Liver (tissue), 9 donors: ENCODE measurements around the gene AHR. TPM values are rescaled to one million over a fixed set of nuclear protein-coding genes. Genes with fewer than 3 reads are reported as not detected.

Experiments used
- DNase-seq: peaks from one replicate; pipeline ENCODE4 v3.0.0-alpha.2; 2017; ENCODE audit warnings: low spot score
- H3K27ac ChIP-seq, 2 donors: one replicate each; pipeline ENCODE4 v1.7.0; 2013; ENCODE audit warnings: inconsistent platforms in 2 of 2, low read length in 2 of 2, control low read depth in 1 of 2, low read depth in 1 of 2, mild to moderate bottlenecking in 1 of 2
- H3K27me3 ChIP-seq, 4 donors: one replicate each; pipeline versions ENCODE4 v1.6.1 to v1.7.0; 2013; ENCODE audit warnings: low read length in 3 of 4, inconsistent platforms in 1 of 4, mild to moderate bottlenecking in 1 of 4, moderate library complexity in 1 of 4; ENCODE audit not compliant: control insufficient read depth in 4 of 4, insufficient read depth in 4 of 4
- H3K36me3 ChIP-seq, 4 donors: one replicate each; pipeline versions ENCODE4 v1.6.1 to v1.7.0; 2013; ENCODE audit warnings: low read length in 3 of 4, mild to moderate bottlenecking in 3 of 4, low read depth in 1 of 4, moderate library complexity in 1 of 4; ENCODE audit not compliant: control insufficient read depth in 4 of 4, insufficient read depth in 3 of 4
- H3K4me1 ChIP-seq, 4 donors: one replicate each; pipeline versions ENCODE4 v1.6.1 to v1.7.0; 2013; ENCODE audit warnings: low read length in 3 of 4, mild to moderate bottlenecking in 3 of 4, moderate library complexity in 1 of 4; ENCODE audit not compliant: control insufficient read depth in 4 of 4, insufficient read depth in 4 of 4
- H3K4me3 ChIP-seq, 3 donors: one replicate each; pipeline versions ENCODE4 v1.6.1 to v1.7.0; 2013; ENCODE audit warnings: low read length in 3 of 3, control low read depth in 1 of 3, low read depth in 1 of 3, mild to moderate bottlenecking in 1 of 3
- H3K9ac ChIP-seq, 2 donors: one replicate each; pipeline ENCODE4 v1.7.0; 2013; ENCODE audit warnings: low read length in 2 of 2, mild to moderate bottlenecking in 2 of 2, moderate library complexity in 2 of 2, control low read depth in 1 of 2, low read depth in 1 of 2
- H3K9me3 ChIP-seq, 4 donors: one replicate each; pipeline versions ENCODE4 v1.6.1 to v1.7.0; 2013; ENCODE audit warnings: low read length in 3 of 4; ENCODE audit not compliant: control insufficient read depth in 4 of 4
- EGR1 ChIP-seq, 2 donors: IDR thresholded peaks; 2 replicates each; pipeline ENCODE4 v1.6.1; 2016 to 2018; ENCODE audit warnings: antibody characterized with exemption in 2 of 2, low read depth in 2 of 2
- FOXA1 ChIP-seq: IDR thresholded peaks from 2 replicates; pipeline ENCODE4 v1.6.1; 2016; ENCODE audit warnings: antibody characterized with exemption
- FOXA2 ChIP-seq: IDR thresholded peaks from 2 replicates; pipeline ENCODE4 v1.6.1; 2016; ENCODE audit warnings: antibody characterized with exemption
- GABPA ChIP-seq, 2 donors: IDR thresholded peaks in 1 of 2; conservative IDR thresholded peaks in 1 of 2; 2 replicates each; pipeline ENCODE4 v1.6.1; 2016; ENCODE audit warnings: antibody characterized with exemption in 2 of 2, mild to moderate bottlenecking in 1 of 2, moderate library complexity in 1 of 2
- HNF4A ChIP-seq, 2 donors: conservative IDR thresholded peaks; 2 replicates each; pipeline ENCODE4 v1.6.1; 2016; ENCODE audit warnings: antibody characterized with exemption in 2 of 2, mild to moderate bottlenecking in 2 of 2
- HNF4G ChIP-seq: IDR thresholded peaks from 2 replicates; pipeline ENCODE4 v1.6.1; 2016; ENCODE audit warnings: antibody characterized with exemption
- JUND ChIP-seq, 2 donors: IDR thresholded peaks; 2 replicates each; pipeline ENCODE4 v1.6.1; 2016; ENCODE audit warnings: antibody characterized with exemption in 2 of 2
- NR2F2 ChIP-seq: IDR thresholded peaks from 2 replicates; pipeline ENCODE4 v1.6.1; 2016; ENCODE audit warnings: antibody characterized with exemption
- RAD21 ChIP-seq, 2 donors: IDR thresholded peaks; 2 replicates each; pipeline ENCODE4 v1.6.1; 2016; ENCODE audit warnings: antibody characterized with exemption in 2 of 2, mild to moderate bottlenecking in 2 of 2
- REST ChIP-seq: IDR thresholded peaks from 2 replicates; pipeline ENCODE4 v1.6.1; 2016; ENCODE audit warnings: antibody characterized with exemption, mild to moderate bottlenecking
- RXRA ChIP-seq, 2 donors: IDR thresholded peaks; 2 replicates each; pipeline ENCODE4 v1.6.1; 2017 to 2018; ENCODE audit warnings: antibody characterized with exemption in 2 of 2, mild to moderate bottlenecking in 1 of 2
- SP1 ChIP-seq: IDR thresholded peaks from 2 replicates; pipeline ENCODE4 v1.6.1; 2018; ENCODE audit warnings: antibody characterized with exemption, mild to moderate bottlenecking
- TAF1 ChIP-seq: conservative IDR thresholded peaks from 2 replicates; pipeline ENCODE4 v1.6.1; 2016; ENCODE audit warnings: antibody characterized with exemption, mild to moderate bottlenecking
- YY1 ChIP-seq: IDR thresholded peaks from 2 replicates; pipeline ENCODE4 v1.6.1; 2016; ENCODE audit warnings: antibody characterized with exemption, mild to moderate bottlenecking
- ZBTB33 ChIP-seq: IDR thresholded peaks from 2 replicates; pipeline ENCODE4 v1.6.1; 2016; ENCODE audit warnings: antibody characterized with exemption
- WGBS: extraction: QIAGEN DNeasy Blood & Tissue Kit; methylation state at CpG from one replicate; pipeline ENCODE4 v1.1.7; 2013; 5-methylcytosine and 5-hydroxymethylcytosine counted together
- polyA plus RNA-seq, 2 donors: library from polyadenylated mRNA; stranded (reverse) in 1 of 2; unstranded in 1 of 2; fragments of 200-250 nt in 1 of 2; fragments of >200 nt in 1 of 2; fragmentation: Nextera tagmentation in 1 of 2; extraction: Ambion mirVana in 1 of 2; gene quantifications; one replicate each; pipeline versions ENCODE4 v1.2.1 to v1.2.3, GENCODE V29; 2013 to 2015
- total RNA-seq, 2 donors: library from RNA; depleted of rRNA; stranded (reverse); fragments of >200 nt; gene quantifications; one replicate each; pipeline ENCODE4 v1.2.3, GENCODE V29; 2014
- TF ChIP-seq, protein P1 (sequence below): fragments of 150-350 bp; IDR thresholded peaks from 2 replicates; pipeline ENCODE4 v1.5.1; 2017; ENCODE audit warnings: improper control_type of control experiment, low read depth, low read length; ENCODE audit not compliant: missing input control
- TF ChIP-seq, protein P2 (sequence below): IDR thresholded peaks from 2 replicates; pipeline ENCODE4 v1.6.1; 2016; ENCODE audit warnings: antibody characterized with exemption
- donor health status: healthy.
- donor health status: healthy.
- donor health status: healthy.
- donor health status: healthy.
- donor health status: healthy.

Gene AHR
- total and polyA plus RNA-seq, 4 donors, result 9.9 to 61.2 (median 20.1) TPM

- Histone ChIP-seq H3K27me3 (no peaks in the 10 kb centered on the region), H3K36me3 (no peaks in the 10 kb centered on the region), H3K4me1 (peaks cover 0 to 4% (median 2%) of the 10 kb centered on the region in 4 donors), H3K9me3 (no peaks in the 10 kb centered on the region), H3K9ac (no peak overlapping the region), H3K27ac (no peak overlapping the region), H3K4me3 (no peak overlapping the region)
- DNase-seq, result no peak
- TF ChIP-seq SP1 (no peak), FOXA1 (no peak), JUND (IDR thresholded peaks at IDR 0.05) (no peak), NR2F2 (no peak), RXRA (IDR thresholded peaks at IDR 0.05) (no peak), RAD21 (IDR thresholded peaks at IDR 0.05) (no peak), ZBTB33 (no peak), HNF4G (no peak), YY1 (no peak), REST (no peak), HNF4A (conservative IDR thresholded peaks at IDR 0.05) (no peak), FOXA2 (no peak), EGR1 (IDR thresholded peaks at IDR 0.05; ENCODE audit: low read depth in 2 of 2) (no peak), GABPA (IDR thresholded peaks at IDR 0.05 in 1 of 2, conservative IDR thresholded peaks at IDR 0.05 in 1 of 2) (no peak), TAF1 (no peak)
- TF ChIP-seq, protein P1, sequence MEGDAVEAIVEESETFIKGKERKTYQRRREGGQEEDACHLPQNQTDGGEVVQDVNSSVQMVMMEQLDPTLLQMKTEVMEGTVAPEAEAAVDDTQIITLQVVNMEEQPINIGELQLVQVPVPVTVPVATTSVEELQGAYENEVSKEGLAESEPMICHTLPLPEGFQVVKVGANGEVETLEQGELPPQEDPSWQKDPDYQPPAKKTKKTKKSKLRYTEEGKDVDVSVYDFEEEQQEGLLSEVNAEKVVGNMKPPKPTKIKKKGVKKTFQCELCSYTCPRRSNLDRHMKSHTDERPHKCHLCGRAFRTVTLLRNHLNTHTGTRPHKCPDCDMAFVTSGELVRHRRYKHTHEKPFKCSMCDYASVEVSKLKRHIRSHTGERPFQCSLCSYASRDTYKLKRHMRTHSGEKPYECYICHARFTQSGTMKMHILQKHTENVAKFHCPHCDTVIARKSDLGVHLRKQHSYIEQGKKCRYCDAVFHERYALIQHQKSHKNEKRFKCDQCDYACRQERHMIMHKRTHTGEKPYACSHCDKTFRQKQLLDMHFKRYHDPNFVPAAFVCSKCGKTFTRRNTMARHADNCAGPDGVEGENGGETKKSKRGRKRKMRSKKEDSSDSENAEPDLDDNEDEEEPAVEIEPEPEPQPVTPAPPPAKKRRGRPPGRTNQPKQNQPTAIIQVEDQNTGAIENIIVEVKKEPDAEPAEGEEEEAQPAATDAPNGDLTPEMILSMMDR, result no peak
- TF ChIP-seq, protein P2, sequence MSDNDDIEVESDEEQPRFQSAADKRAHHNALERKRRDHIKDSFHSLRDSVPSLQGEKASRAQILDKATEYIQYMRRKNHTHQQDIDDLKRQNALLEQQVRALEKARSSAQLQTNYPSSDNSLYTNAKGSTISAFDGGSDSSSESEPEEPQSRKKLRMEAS, result no peak
- WGBS, result 75% methylated on average over 4 of the region's 4 CpGs
Observed at GRCh38 chr7:17275749-17276671, 22.4 kb upstream of the AHR start.
